NOMO-1 (cell line): ENCODE measurements around the gene RAD54L.
"Not testable (repeated sequence)": the region's sequence is repeated elsewhere in the genome, so short reads cannot be mapped to it uniquely, and the experiment has no call there.

Experiments
- DNase-seq, 2 experiments: peaks; one replicate each; lab custom pipeline; 2025; ENCODE audit not compliant: unreplicated experiment in 2 of 2; lab: John Stamatoyannopoulos, UW

The RAD54L gene

GRCh38 chr1:46238865-46239264 lies 8.7 kb upstream of the RAD54L start:
- DNase-seq = not testable (repeated sequence)

GRCh38 chr1:46241733-46242132 lies 5.8 kb upstream of the RAD54L start:
- not testable (repeated sequence) for DNase-seq

GRCh38 chr1:46242918-46243317 lies 4.6 kb upstream of the RAD54L start:
- no peak for DNase-seq

GRCh38 chr1:46243831-46244230 lies 3.7 kb upstream of the RAD54L start:
- DNase-seq = not testable (repeated sequence)

GRCh38 chr1:46244656-46245371 lies 2.7 kb upstream of the RAD54L start:
- peak in 1 of 2 experiments; percentile 49 for DNase-seq

GRCh38 chr1:46246136-46246535 lies 1.4 kb upstream of the RAD54L start:
- DNase-seq = not testable (repeated sequence)

GRCh38 chr1:46246548-46247435 lies 771 bp upstream of the RAD54L start:
- DNase-seq = peak; percentile 65 to 98

- DNase-seq = peak; percentile 34 to 40
These were observed 758 bp downstream of the RAD54L start for GRCh38 chr1:46248122-46248920.

- DNase-seq = no peak
These were observed 7.1 kb downstream of the RAD54L start for GRCh38 chr1:46254668-46255067.

GRCh38 chr1:46256523-46256922 lies 9.0 kb downstream of the RAD54L start:
- DNase-seq = no peak

- no peak for DNase-seq
These were observed 14.9 kb downstream of the RAD54L start for GRCh38 chr1:46262508-46262907.

GRCh38 chr1:46263146-46263545 lies 15.6 kb downstream of the RAD54L start:
- DNase-seq = no peak

GRCh38 chr1:46268578-46268977 lies 21.0 kb downstream of the RAD54L start:
- DNase-seq = no peak

- DNase-seq = no peak
These were observed 26.9 kb downstream of the RAD54L start for GRCh38 chr1:46274225-46275029.

GRCh38 chr1:46275030-46275337 lies 27.4 kb downstream of the RAD54L start:
- DNase-seq = no peak

GRCh38 chr1:46277658-46278373 lies 30.3 kb downstream of the RAD54L start:
- no peak for DNase-seq

GRCh38 chr1:46278807-46279206 lies 31.2 kb downstream of the RAD54L start:
- DNase-seq = no peak

- DNase-seq = no peak
These were observed 32.5 kb downstream of the RAD54L start for GRCh38 chr1:46280092-46280491.

- no peak for DNase-seq
These were observed 33.5 kb downstream of the RAD54L start for GRCh38 chr1:46281021-46281420.

- DNase-seq = no peak
These were observed 36.5 kb downstream of the RAD54L start for GRCh38 chr1:46284058-46284457.
